A204.1 (cell line): ENCODE results near the gene DOK5.
"Not testable (repeated sequence)": the region's sequence is repeated elsewhere in the genome, so short reads cannot be mapped to it uniquely, and the experiment has no call there.

Experiments used
- FAIRE-seq: peaks from 2 replicates; lab custom pipeline; 2012; peaks lifted over from hg19 to GRCh38; lab: Jason Lieb, UNC

DOK5 gene

DNA sequence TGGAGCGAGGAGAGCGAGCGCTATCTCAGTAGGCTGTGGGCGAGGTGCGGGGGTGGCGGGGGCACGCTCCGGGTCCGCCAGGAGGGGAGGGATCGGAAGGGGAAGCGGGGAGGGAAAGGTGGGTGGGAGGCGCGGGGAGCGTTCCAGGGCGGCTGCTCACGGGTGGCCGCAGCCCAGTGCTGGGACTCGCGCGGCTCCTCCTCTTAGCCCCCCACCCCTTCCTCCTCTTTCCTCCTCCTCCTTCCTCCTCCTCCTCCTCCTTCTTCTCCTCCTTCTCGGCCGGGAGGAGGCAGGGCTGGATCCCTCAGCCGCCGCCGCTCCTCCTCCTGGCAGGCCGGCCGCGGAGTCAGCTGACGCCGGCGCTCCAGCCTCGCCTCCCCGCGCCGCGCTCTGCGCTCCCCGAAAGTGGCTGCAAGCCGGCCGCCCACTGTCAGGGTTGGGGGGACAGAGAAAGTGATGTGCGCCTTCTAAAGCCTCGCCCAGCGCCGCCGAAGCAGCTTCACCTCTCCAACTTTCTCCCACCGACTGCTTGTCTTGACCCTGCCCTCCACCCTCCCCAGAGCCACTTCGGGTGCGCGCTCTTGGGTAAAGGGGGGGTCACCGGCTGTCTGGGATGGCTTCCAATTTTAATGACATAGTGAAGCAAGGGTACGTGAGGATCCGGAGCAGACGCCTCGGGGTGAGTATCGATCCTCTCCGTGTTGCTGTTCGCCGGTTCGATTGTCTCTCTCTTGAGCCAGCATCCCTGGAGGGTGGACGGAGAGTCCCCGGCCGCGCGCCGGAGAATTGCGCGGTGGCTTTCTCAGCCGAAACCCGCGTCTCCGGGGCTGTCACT, at the start of gene DOK5:
DOK5 (plus strand) TSS at position 260 of the 835 bp plus-strand sequence; CDS start at position 614, 354 bp downstream.
- no peak for FAIRE-seq

DNA sequence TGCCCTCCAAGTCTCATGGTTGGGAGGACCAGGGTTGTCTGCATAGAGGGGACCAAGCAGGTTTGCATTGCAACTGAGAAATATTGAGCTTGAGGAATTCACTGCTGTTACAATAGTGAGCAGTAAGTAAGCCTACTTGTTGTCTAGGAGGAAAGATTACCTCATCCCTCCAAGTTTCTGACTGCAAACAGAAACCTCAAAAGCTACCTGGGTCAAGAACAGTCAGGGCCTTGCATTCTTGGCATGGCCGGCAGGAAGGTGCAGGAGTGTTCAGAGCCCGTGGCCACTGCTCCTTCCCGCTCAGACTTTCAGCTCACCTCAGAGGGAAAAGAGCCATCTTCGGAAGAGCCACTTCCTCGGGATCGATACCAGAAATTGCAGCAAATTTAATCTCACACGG, 46.0 kb upstream of the DOK5 start:
- FAIRE-seq = no peak

DNA sequence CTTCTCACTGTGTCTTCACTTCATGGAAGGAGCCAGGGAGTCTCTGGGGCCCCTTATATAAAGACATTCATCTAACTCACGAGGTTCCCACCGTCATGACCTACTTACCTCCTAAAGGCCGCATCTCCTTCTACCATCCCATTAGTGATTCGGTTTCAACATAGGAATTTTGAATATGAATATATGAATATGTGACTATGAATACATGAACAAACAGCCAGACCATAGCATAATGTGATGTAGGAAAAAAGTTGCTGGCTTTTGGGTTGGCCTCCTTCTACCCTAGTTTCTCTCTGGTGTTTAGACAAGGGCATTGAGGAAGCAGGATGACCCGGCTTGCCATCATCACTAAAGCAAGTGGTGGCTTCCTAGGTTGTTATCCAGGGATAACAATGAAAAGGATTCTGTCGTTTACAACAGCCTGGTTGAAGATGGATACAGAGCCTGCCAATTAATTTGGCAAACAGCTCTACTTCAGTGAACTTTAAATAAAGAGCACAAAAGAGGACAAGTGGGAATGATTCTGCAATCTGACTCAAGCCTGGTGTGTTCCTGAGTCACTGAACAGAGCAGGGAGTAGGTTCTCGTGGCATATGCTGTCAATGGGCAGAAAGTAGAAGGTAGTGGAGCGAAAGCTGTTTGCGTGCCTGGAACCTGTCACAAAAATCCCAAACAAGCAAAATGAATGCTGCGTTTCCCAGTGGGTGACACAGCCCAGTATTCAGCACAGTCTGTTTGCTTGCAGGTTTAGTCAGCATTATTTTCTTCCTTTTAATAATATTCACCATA, 44.0 kb upstream of the DOK5 start:
- no peak for FAIRE-seq

DNA sequence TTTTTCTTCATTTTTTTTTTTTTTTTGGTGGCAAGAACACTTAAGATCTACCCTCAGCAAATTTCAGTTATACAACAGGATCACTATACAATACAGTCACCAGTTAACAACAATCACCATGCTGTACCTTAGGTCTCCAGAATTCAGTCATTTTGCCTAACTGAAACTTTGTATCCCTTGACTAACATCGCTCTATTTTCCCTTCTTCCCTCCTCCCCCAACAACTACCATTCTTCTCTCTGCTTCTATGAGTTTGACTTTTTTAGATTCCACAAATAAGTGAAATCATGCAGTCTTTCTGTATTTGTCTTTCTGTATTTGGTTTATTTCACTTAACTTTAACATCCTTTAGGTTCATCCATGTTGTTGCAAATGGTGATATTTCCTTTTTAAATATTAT, 42.4 kb upstream of the DOK5 start:
- FAIRE-seq = no peak

DNA sequence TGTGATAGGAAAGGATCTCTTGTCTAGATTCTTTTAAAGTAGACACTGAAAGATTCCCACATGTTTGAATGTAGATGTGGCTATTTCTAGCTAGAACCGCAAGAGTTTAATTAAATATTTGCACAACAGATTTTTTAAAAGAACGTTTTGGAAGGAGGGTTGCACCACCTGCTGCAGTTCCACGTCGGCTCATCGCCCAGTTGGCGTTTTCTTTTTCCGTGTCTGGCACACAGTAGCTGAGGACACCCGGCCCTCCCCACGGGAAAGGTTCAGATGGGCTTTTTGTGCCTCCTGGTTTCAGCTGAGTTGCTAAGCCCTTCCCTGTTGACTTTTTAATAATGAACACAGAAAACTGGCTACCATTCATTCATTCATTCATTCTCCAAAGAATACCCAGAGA, 41.8 kb upstream of the DOK5 start:
- no peak for FAIRE-seq

DNA sequence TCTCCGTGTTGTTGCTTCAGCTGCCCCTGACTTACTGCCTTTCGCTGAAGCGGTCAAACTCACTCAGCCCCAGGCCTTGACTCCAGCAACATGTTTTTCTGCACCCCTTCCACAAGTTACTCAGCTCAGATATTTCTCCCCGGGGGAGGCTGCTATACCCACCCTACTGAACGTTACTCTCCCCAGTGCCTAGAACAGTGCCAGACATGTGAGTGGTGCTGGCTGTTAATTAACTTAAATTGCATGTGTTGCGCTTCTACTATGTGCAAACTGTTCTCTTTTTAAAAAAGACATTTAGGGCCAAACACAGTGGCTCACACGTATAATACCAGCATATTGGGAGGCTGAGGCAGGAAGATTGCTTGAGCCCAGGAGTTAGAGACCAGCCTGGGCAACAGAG, 41.2 kb upstream of the DOK5 start:
- FAIRE-seq = no peak

DNA sequence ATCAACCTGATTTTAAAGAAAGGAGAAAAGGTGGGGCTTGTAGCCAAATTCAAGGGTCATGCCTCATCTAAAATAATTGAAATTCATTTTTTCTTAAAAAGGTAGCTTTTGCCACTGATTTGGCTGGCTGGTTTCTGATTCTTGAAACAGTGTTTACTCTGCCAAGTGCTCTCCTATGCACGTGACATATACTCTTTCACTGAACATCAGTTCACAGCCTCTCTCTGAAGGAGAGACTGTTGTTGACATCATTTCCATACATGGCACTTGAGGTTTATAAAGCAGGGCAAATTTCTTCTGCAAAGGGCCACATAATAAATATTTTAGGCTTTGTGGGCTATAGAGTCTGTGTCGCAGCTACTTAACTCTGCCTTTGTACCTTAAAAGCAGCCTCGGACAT, 40.4 kb upstream of the DOK5 start:
- FAIRE-seq = no peak

DNA sequence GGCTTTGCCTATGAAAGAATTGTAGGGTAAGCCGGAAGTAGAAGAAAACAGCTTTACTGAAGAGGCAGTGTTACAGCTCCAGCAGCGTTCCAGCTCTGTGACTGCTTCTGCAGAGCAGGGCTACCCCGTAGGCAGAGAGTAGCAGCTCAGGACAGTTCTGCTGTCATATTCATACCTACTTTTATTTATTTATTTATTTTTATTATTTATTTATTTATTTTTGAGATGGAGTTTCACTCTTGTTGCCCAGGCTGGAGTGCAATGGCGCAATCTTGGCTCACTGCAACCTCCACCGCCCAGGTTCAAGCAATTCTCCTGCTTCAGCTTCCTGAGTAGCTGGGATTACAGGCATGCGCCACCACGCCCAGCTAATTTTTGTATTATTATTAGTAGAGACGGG, 39.0 kb upstream of the DOK5 start:
- not testable (repeated sequence) for FAIRE-seq

DNA sequence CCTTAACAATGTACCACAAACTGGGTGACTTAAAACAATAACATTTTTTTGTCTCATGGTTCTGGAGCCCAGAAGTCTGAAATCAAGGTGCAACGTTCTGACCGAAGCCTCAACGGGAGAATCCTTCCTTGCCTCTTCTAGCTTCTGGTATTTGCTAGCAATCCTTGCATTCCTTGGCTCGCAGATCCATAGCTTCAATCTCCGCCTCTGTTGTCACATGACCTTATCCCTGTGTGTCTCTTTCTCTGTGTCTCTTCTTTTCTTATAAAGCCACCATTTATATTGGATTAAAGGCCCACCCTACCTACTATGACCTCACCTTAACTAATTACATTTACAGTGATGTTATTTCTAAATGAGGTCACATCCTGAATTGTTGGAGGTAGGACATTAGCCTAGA, 37.2 kb upstream of the DOK5 start:
- no peak for FAIRE-seq

DNA sequence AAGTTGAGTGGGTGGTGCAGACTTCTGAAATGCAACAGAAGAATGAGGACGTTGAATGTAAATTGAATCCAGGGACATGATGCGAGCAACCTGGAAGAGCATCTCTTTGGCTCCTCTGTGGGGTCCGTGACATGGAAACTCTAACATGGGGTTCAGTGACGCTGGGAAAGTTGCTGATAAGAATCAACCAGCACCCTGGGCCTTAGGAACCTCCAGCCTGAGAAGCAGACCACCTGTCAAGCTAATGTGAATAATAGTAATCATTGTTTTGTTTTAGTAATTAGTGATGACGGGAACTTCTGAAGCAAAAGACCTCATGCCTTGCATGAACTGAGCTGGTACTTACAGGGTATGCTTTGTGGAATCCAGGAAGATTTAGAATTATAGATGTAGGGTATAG, 25.2 kb upstream of the DOK5 start:
- no peak for FAIRE-seq

DNA sequence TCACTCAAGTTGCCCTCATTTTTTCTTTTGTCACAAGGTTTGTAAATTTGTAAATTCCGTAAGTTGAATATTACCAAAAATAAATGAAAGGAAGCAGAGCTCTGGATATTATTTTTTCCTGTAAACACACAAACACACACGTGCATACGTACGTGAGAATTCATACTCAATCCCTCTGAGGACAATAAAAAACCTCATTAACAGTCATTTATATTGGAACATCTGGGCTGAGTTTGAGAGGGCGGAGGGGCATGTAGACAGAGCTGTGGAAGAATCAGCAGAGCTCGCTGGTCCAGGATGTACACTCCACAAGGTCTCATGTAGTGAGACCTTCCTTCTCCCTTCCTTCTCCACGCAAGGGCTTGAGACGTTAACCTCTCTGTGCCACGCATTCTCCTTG, 24.2 kb upstream of the DOK5 start:
- FAIRE-seq = no peak

DNA sequence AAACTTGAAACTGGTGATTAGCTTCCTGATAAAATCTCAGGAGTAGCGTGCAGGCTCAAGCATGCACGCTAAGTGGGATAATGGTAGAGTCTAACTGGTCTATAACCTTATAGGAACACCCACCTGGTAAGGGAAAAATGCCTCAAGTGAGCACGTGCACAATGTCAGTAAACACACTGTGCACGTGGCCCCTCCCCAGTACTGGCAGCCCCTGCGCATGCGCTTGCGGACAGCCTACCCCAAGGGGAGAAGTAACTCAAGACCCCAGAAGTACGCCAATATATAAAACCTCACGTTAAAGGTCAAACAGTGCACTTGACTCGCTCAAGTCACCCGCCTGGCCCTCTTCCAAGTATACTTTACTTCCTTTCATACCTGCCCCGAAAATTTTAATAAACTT, 23.1 kb upstream of the DOK5 start:
- FAIRE-seq = no peak

DNA sequence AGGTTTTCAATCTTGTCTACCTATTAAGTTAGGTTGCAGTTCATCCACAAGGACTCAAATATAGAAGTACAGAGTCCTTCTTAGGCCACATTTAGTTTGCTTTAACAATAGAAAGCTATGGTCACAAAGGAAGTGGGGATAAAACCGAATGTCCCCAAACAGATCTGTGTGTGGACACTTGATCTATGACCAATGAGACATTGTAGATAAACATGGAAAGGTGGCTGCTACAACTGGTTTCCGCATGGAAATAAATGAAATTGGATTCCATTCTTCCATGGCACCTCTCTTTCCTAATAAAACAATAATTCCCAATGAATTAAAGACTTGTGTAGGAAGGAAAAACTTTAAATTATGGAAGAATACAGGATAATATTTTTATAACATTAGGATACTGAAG, 20.4 kb upstream of the DOK5 start:
- no peak for FAIRE-seq

DNA sequence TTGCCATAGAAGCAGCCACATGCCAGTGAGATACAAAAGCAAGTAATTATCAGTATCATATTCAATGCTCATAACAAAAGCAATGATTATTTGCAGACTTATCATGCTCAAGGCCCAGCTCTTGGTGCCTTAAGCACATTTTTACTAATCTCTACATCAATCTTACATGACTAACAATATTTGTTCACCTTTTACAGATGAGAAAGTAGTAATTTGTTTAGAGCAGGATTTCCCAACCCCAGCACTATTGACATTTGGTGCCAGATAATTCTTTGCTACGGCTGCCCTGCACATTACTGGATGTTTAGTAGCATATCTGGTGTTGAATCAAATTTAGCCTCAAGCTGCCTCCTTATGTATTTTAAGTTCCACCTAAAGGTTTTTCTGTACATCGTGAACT, 19.0 kb upstream of the DOK5 start:
- FAIRE-seq = no peak

DNA sequence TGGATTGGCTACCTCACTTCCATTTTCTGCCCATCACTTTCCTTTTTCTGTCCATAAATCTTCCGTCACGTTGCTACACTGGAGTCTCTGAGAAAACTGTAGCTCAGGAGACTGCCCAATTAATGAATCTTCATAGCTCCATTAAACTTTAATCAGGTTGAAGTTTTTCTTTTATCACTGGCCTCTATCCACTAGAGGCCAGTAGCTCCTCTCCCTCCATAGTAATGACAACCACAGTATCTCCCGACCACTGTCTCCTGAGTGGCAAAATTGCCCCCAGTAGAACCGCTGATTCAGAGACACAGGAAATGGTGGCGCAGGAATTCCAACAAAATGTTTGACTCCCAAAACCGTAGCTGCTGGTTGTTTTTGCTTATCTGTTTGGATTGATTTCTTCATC, 18.4 kb upstream of the DOK5 start:
- FAIRE-seq = no peak

DNA sequence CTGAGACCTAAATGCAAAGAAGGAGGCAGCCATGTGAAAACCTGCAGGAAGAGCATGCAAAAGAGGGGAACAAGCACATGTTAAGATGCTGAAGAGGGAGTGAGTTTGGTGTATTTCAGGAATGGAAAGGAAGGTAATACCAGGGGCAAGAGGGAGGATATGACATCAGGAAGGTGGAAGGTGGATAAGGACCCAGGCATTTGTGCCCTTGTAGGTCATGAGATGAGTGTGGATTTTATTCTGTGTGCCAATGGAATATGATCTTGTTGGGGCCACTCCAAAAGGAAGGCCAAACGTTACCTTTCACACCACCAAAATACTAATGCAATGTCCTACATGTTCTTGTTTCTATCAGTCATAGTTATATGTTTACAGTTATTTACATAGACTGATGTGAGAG, 17.2 kb upstream of the DOK5 start:
- no peak for FAIRE-seq

DNA sequence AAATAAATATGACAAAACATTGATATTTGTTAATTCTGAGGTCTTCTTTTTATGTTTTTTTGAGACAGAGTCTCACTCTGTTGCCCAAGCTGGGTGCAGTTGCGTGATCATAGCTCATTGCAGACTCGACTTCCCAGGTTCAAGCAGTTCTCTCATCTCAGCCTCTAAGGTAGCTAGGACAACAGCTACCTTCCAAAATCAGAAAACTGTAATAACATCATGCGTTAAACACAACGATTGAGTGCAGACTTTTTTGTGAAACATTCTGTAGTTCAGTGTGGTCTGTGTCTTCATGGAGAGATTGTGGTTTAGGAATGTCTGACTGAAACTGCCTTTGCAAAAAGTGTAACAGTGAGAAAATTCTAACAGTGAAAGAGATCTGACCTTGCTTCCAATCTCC, 16.1 kb upstream of the DOK5 start:
- no peak for FAIRE-seq

DNA sequence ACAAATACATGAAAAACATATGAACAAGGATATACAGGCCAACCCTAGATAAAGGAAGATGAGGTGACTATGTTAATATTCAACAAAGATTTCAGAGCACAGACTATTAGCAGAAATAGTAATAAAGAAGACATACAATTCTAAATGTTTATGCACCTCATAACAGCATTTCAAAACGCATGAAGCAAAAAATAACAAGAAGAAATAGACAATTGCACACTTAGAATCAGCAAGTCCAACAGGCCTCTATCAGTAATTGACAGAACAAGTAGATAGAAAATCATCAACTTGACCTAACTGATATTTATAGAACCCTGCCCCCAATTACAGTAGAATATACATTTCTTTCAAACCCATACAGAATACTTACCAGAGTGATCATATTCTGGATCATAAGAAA, 11.4 kb upstream of the DOK5 start:
- no peak for FAIRE-seq

DNA sequence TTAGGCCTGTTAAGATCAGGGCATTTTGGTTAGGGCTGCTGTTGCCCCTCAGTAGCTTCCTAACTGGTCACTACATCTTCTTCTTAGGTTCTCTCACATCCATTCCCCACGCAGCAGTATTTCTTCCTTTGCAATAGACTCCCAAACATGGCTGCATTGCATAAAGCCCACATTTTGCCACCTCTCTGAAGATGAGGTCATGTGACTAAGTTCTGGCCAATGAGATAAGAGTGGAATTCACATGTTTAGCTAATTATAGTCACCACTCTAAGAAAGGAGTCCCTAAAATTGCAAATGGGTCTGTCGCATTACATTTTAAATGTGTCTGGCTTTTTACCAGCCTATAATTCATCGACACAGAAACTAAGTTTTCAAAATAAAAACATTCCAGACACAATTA, 9.3 kb upstream of the DOK5 start:
- FAIRE-seq = no peak

DNA sequence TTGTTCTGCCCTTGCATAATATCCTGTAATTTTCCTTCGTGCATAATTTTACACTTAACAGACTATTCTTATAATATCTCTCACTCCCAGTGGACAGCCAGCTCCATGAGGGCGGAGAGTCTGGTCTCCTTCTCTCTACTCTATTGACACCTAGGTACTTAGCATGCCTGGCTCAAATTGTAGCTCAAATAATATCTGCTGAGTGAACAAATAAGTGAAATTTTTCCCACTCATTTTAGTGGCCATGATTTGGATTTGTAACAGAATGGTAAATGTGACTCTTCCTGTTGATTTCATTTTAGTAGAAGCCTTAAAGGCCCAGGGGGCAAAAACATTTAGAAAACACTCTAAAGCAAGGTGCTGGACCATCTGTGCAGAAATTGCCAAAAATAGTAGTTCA, 7.8 kb upstream of the DOK5 start:
- FAIRE-seq = no peak

DNA sequence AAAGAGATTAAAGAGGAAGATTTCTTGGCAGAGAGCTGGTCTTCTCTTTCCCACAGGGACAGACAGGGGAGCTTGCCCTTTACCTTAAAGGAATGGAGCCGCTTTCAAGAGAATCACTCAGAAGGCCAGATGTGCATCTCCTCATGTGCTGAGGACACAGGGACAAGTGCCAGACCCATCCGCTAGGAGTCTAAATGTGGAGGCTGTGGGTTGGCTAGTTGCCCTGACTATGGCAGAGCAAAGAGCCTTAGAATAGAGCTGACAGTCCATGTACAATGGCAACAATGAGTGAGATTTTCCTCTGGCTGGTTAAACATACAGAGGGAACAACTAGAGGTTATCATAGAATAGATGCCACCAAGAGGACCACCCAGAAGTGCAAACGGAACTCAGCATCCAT, 7.3 kb upstream of the DOK5 start:
- no peak for FAIRE-seq

DNA sequence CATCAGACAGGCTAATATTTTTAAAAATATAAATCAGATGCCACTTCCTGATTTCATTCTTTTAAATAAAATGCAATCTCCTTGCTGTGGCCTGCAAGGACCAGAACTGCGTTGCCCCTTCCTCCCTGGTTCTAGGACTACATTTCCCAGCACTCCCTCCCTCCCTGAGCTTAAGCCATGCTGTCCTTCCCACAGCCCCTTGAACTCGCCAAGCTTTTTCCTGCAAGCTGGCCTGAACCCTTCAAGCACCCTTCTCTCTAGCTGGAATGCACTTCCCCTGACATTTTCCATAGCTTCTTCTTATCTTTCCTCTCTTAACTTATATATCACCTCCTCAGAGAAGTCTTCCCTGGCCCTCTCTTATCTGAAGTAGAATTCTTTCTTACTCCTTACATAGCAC, 6.1 kb upstream of the DOK5 start:
- no peak for FAIRE-seq

DNA sequence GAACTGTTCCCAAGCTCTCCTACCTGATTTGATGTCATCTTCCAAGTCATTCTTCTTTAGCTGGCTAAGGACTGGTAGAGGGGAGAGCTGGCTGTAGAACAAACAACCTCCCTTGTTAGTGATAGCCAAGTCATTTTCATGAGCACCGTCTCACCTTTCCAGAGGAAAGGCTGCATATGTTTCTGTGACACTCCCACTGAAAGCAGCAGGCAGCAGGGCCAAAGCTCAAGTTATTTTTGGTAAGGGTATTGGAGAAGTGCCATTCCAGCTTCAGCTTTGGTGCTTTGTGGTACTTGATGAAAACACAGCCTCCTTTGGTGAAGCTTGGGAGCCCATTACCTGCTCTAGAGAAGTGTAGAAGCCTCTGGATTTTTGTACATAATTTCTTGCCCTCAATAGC, 5.4 kb upstream of the DOK5 start:
- FAIRE-seq = no peak

DNA sequence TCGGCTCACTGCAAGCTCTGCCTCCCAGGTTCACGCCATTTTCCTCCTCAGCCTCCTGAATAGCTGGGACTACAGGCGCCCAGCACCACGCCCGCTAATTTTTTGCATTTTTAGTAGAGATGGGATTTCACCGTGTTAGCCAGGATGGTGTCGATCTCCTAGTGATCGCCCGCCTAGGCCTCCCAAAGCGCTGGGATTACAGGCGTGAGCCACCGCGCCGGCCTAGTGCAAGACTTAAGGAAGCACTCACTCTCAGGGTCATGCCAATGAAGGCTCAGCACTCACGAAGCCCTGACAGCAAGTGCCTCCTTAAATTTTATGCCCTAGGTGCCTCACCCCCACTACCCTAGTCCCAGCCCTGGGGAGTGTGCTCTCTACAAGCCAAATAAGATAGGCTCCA, 4.7 kb upstream of the DOK5 start:
- FAIRE-seq = no peak
